HG02870 (cell line): Measurements from ENCODE around the gene TAF12.
"Not testable (repeated sequence)": the region's sequence is repeated elsewhere in the genome, so short reads cannot be mapped to it uniquely, and the experiment has no call there.

Experiments
- ATAC-seq: cut with Tn5 transposase; IDR thresholded peaks from one replicate; pipeline ENCODE4 v1.9.1; 2021; ENCODE audit warnings: mild to moderate bottlenecking, moderate library complexity; ENCODE audit not compliant: unreplicated experiment

TAF12 gene

DNA sequence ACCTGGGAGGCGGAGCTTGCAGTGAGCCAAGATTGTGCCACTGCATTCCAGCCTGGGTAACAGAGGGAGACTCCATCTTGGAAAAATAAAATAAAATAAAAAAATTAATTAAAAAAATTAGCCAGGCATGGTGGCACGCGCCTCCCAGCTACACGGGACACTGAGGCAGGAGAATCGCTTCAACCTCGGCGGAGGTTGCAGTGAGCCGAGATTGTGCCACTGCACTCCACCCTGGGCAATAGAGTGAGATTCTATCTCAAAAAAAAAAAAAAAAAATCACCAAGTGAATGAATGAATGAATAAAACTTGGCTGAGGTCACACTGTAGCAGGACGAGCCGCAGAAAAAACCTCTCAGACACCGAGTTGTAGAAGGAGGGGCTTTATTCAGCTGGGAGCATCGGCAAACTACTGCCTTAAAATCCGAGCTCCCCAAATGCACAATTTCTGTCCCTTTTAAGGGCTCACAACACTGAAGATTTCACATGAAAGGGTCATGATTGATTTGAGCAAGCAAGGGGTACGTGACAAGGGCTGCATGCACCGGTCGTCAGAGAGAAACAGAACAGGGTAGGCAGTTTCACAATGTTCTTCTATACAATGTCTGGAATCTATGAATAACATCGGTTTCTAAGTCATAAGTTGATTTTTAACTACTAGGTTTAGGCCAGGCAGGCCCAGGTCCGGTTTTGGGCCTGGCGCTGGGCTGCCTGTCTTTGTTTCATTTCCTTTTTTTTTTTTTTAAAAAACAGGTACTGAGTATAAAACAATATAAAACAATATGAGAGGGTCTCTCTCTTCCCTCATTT is 56.1 kb downstream of the TAF12 start:
- ATAC-seq = not testable (repeated sequence)

DNA sequence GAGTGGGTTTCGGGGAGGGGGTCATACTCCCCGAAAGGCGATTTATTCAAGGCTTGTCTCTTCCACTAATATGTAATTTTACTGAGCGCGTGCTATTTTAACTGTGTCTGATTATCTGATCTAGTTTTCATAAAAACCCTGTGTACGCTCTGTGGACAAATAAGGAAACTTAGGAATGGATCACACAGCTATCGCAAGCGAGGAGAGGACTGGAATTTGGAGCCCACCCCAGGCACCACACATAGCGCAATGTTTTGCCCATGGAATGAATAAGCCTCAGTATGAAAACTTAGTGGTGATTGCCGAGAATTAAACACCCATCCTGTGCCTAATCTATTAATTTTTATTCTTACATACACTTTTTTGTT is 60.6 kb downstream of the TAF12 start:
- ATAC-seq = no peak

DNA sequence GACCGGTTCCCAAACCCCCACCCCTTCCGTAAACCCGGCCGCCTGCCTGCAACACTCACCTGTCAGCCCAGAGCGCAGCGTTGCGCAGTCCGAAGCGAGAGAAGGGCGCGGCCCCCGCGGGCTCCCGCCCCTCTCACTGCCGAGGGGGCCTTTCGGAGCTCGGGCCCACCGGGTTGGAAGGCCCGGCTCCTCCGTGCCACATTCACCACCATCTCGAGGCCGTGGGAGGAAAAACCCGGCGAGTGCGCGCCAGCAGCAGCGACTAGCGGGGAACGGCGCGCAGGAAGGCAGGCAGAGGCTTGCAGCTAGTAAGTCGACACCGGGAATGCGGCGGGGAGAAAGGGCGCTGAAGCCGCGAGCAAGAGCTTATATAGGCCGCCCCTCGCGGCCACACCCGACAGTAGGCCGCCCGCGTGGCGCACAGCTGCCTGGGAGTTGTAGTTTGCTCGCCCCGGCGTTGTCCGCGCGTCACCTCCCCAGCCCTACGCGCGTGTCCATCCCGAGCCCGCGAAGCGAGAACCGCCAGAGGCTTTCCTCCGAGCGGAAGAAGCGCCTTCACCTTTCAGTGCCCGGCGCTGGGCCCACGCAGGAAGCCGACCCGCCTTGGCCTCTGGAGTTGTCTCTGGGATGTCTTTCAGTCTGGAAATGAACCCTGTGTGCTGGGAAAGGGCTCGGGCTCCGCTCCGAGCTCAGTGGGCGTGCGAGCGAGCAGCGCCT is 61.2 kb downstream of the TAF12 start:
- ATAC-seq = peak; percentile 66

DNA sequence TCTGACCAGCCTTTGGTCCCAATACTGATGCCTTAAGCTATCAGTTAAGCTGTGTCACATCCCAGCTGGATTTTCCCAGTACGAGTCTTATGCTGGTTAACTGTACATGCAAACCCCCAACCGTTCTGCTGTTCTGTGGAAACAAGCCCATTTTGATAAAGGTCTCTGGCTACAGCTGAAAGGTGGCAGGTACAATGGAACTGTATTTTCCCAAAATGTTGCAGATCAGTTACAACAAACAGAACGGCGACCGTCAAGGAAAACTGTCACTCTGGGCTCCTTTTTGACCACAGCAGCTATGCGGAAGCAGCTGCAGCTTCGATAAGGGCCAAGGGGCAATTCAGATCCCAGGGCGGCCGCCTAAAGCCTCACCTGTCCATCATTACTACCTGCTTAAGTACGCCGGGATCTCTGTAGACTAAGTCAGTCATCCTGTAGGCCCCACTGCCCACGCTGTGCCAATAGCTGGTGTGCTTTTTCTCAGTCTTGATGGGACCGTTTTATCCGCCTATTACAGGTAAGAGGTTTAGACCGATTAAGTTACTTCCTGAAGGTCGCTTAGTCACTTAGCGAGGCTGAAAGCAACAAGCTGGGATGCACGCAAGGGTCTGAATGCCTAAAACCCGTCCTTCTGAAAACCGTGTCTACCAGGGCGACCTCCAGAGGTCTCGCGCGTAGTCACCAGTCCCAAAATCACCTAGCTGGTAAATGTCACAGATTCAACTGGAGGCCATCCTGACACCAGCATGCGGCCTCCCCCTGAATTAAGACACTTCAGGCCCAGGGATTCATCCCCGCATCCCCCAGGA is 61.9 kb downstream of the TAF12 start:
- no peak for ATAC-seq

DNA sequence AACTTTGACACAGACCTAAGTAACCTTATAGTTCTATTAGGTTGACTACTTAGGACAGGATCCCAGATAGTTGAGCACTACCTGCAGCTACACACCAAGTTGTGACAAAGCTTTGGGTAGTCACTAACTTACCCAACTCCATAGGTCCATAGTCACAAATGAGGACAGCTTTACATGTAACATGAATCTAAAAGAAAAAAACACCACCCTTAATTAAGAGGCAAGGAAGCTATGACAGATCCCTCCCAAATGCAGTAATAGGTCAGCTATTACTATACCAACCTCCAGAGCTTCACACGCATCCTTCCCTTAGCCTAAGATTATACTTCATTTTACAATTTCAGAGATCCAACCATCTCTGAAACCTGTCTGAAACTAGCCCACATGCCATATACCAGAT is 63.5 kb downstream of the TAF12 start:
- ATAC-seq = no peak

DNA sequence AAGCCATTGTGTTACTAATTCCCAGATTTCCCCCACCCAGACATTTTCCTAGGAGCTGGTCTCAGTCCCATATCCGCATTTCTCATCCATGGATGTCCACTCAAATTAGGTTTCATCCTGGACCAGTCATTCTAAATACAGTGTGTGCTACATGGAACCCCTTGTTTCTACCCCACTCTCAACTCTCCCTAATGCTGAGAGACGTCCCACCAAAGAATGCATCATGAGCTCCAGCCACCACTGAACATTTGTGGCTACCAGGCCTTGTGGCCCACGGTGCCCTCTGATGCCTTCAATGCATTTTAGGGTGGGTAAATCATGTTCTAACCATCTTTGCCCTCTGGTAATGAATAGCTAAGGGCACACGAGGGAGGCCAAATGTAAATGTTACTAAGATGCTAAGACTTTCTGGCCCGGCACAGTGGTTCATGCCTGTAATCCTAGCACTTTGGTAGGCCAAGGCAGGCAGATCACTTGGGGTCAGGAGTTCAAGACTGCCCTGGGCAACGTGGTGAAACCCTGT is 64.1 kb downstream of the TAF12 start:
- ATAC-seq = no peak

DNA sequence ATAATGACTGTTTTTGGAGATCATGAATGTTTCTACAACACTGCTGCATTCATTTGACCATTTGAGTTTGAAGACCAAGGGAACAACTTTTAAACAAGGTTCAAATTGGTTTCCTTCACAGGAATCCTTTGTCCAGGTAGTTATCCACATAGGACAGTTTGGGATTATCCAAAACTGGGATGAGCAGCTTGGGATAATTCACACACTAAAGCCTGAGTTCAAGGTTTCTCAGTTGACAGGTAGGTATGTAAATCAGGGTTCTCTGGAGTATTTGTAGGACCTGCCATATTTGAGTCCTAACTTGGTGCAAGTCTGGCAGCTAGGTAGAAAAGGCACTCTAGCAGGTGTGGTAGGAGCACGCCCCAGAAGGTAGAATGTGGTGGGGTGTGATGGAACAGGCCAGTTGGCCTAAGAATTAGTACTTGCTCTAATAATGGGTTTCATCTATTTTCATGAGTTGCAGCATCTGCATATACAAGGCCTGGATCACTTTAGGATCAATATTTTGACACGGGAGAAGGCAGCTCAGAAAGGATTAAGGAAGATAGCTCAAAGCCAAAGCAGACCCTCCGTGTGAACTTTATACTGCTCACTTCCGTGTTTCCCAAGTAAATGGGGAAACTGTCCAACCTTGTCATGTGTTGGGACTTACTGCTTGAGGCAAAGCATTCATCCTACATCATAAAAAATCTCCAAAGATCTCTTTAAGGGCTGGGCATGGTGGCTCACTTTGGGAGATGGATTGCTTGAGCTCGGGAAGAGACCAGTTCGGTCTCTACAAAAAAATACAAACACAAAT is 64.9 kb downstream of the TAF12 start:
- ATAC-seq = no peak

DNA sequence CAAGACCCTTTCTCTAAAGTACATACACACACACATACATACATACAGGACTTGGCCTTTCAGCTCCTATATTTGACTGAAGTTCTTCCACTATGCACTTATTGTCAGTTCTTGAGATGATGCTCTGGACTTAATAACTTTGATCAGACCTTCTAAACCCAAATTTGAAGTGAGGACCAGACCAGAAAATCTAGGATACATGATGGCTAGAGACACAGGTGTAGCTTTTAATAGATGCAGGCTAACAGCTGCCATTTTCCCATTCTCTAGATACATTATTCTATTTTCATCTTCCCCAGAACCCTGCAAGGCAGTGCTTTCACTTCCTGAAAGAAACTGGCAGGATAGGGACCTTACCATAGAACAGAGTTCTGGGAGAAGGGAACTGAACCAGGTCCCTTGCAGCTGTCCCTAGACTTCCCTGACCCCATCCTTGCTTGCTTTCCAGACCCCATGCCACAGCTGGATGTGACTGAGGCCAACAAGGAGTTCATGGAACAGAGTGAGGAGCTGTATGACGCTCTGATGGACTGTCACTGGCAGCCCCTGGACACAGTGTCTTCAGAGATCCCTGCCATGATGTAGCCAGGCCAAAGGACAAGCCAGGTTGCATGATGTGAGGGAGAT is 65.7 kb downstream of the TAF12 start:
- ATAC-seq = no peak

DNA sequence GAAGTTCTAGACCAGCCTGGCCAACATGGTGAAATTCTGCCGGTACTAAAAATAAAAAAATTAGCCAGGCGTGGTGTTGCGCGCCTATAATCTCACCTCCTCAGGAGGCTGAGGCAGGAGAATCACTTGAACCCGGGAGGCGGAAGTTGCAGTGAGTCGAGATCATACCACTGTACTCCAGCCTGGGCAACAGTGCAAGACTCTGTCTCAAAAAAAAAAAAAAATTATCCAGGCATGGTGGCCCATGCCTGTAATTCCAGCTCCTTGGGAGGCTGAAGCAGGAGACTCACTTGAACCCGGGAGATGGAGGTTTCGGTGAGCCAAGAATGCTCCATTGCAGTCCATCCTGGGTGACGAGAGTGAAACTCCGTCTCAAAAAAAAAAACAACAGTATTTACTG is 69.3 kb downstream of the TAF12 start:
- no peak for ATAC-seq

DNA sequence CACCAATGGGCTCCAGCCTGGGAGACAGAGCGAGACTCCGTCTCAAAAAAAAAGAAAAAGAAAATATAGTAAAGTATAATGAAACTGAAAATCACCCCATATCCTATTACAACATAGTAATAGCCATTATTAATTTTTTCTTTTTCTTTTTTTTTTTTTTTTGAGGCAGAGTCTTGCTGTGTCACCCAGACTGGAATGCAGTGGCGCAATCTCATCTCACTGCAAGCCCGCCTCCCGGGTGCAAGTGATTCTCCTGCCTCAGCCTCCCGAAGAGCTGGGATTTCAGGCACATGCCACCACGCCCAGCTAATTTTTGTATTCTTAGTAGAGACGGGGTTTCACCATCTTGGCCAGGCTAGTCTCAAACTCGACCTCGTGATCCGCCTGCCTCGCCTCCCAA is 70.0 kb downstream of the TAF12 start:
- not testable (repeated sequence) for ATAC-seq

DNA sequence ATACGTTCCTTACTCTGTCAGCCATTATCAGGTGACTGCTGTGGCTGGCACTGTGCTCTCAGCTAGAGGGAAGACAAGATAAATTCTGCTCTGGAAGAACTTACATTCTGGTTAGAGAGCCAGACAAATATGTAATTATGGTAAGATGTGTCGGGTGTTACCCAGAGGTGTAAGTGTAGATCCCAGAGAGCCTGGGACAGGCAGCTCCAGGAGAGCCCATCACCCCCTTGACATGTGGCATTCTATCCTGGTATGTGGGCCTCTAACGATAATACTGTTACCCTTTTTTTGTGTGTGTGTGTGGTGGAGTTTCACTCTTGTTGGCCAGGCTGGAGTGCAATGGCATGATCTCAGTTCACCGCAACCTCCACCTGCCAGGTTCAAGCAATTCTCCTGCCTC is 71.0 kb downstream of the TAF12 start:
- no peak for ATAC-seq

DNA sequence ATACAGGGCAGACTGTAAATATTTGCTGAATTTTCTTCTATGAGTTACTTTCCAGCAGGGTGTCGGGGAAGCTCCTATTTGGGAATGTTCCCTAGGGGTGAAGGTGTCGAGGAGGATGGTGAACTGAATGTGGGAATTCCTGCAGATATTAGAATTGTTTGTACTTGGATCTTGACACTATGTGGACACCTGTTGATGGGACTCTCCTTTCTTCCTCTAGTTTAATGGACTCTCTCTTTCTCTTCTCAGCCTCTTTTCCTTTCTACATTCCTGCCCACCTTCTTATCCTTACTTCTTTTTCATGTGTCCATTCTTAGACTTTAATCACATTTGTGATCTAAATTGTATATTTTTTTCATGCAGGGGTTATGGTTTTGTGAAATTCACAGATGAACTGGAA is 75.9 kb downstream of the TAF12 start:
- no peak for ATAC-seq

DNA sequence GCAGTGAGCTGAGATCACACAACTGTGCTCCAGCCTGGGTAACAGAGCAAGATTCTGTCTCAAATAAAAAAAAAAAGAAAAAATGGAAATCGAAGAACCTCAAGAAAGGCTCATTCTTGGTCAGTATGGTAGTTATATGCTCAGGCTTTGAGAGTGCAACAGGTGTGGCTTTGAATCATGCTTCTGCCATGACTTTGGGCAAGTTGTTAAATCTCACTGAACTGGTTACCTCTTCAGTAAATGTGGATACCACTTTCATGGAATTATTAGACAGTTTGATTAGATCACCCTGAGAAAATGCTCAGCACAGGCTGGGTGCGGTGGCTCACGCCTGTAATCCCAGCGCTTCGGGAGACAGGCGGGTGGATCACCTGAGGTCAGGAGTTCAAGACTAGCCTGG is 77.1 kb downstream of the TAF12 start:
- ATAC-seq = no peak

DNA sequence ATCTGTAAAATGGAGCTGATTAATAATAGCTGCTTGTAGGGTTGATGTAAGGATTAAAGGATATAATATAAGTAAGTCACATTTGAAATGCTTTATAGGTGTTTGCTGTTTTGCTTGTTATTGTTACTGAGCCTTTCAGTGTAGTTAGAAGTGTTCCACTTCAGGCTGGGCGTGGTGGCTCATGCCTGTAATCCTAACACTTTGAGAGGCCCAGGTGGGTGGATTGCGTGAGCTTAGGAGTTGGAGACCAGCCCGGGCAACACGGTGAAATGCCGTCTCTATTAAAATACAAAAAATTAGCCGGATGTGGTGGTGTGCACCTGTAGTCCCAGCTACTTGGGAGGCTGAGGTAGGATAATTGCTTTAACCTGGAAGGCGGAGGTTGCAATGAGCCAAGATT is 77.8 kb downstream of the TAF12 start:
- ATAC-seq = no peak

DNA sequence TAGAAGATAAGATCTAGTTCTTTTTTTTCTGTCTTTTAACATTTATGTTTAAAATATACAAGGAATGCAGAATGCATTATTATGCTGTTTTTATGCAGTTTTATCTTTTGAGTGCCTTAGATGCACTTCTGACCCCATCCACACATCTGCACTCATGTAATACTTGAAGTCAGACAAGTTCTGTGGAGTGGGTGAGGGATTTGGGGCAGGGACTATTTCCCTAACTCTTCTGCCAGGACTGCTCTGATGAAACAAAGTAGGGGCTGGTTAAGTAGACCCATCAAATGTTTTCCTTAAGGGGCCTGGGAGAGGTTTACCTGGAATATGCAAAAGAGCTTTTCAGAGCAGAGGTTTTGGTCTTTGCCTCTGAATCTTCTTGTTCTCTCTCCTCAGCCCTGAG is 78.6 kb downstream of the TAF12 start:
- no peak for ATAC-seq

DNA sequence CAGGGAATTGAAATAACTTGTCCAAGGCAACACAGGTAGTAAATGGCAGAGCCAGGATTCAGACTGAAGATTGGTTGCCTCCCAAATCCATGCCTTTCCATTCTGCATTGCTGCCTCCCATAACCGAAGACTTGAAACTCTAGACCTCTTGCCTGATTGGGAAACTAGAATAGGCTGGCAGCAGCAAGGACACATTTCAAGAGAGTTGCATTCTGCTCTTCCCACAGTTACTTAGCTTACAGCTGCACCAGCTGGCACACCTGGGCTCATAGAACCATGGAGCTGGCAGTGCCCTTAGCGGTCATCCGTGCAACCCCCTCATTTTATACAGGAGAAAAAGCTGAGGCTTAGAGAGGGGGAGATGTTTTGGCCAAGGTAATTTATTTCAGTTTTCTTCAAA is 82.0 kb downstream of the TAF12 start:
- ATAC-seq = no peak
